ENCODE data around the gene GLB1L3. TPM values are rescaled to one million over a fixed set of nuclear protein-coding genes. Genes with fewer than 3 reads are reported as not detected.
A peak's percentile ranks its signal among the peaks of the same experiment; 100 is the strongest.

The GLB1L3 gene
- total RNA-seq, 2 donors from 2014 or later = 2.0 to 2.2 TPM

GRCh38 chr11:134242376-134242775 is 33.8 kb upstream of the GLB1L3 start:
- DNase-seq (no peak), ATAC-seq (no peak)
- Mint-ChIP-seq H3K4me1 (peaks cover under 1% of the 10 kb centered on the region), H3K27me3 (no peaks in the 10 kb centered on the region), H3K4me3 (no peak overlapping the region), H3K36me3 (ENCODE audit: low read depth) (peaks cover 8% of the 10 kb centered on the region), H3K27ac (peak overlapping the region; percentile 19)
- H3K9me3 ChIP-seq (ENCODE audit: control insufficient read depth, low read length, poor library complexity, severe bottlenecking) = no peaks in the 10 kb centered on the region

- no peaks in the 10 kb centered on the region for H3K4me1 Mint-ChIP-seq
- no peak for ATAC-seq
- no peaks in the 10 kb centered on the region for H3K27me3 Mint-ChIP-seq
- H3K36me3 Mint-ChIP-seq (ENCODE audit: low read depth) = peaks cover 5% of the 10 kb centered on the region
- no peak overlapping the region for H3K4me3 Mint-ChIP-seq
- H3K27ac Mint-ChIP-seq = no peak overlapping the region
- no peaks in the 10 kb centered on the region for H3K9me3 ChIP-seq (ENCODE audit: control insufficient read depth, low read length, poor library complexity, severe bottlenecking)
- DNase-seq = no peak
Measured at GRCh38 chr11:134243913-134244312, 32.3 kb upstream of the GLB1L3 start.

- Mint-ChIP-seq H3K36me3 (ENCODE audit: low read depth) (peaks cover 4% of the 10 kb centered on the region), H3K4me3 (no peak overlapping the region), H3K4me1 (no peaks in the 10 kb centered on the region), H3K27ac (peak overlapping the region; percentile 19), H3K27me3 (no peaks in the 10 kb centered on the region)
- no peaks in the 10 kb centered on the region for H3K9me3 ChIP-seq (ENCODE audit: control insufficient read depth, low read length, poor library complexity, severe bottlenecking)
- DNase-seq (no peak), ATAC-seq (peak; percentile 62)
Measured at GRCh38 chr11:134244593-134244992, 31.6 kb upstream of the GLB1L3 start.

- Mint-ChIP-seq H3K4me3 (no peak overlapping the region), H3K27me3 (no peaks in the 10 kb centered on the region), H3K36me3 (ENCODE audit: low read depth) (peaks cover 4% of the 10 kb centered on the region), H3K27ac (no peak overlapping the region), H3K4me1 (no peaks in the 10 kb centered on the region)
- no peak for ATAC-seq
- no peaks in the 10 kb centered on the region for H3K9me3 ChIP-seq (ENCODE audit: control insufficient read depth, low read length, poor library complexity, severe bottlenecking)
- DNase-seq = no peak
Measured at GRCh38 chr11:134245434-134245833, 30.7 kb upstream of the GLB1L3 start.

- no peaks in the 10 kb centered on the region for H3K27me3 Mint-ChIP-seq
- peaks cover 4% of the 10 kb centered on the region for H3K36me3 Mint-ChIP-seq (ENCODE audit: low read depth)
- no peak for DNase-seq
- H3K27ac Mint-ChIP-seq = no peak overlapping the region
- no peaks in the 10 kb centered on the region for H3K4me1 Mint-ChIP-seq
- no peaks in the 10 kb centered on the region for H3K9me3 ChIP-seq (ENCODE audit: control insufficient read depth, low read length, poor library complexity, severe bottlenecking)
- ATAC-seq = no peak
- H3K4me3 Mint-ChIP-seq = no peak overlapping the region
Measured at GRCh38 chr11:134246100-134246499, 30.1 kb upstream of the GLB1L3 start.

GRCh38 chr11:134246678-134247077 is 29.5 kb upstream of the GLB1L3 start:
- Mint-ChIP-seq H3K4me3 (no peak overlapping the region), H3K36me3 (ENCODE audit: low read depth) (peaks cover 4% of the 10 kb centered on the region), H3K27ac (no peak overlapping the region), H3K4me1 (no peaks in the 10 kb centered on the region), H3K27me3 (no peaks in the 10 kb centered on the region)
- DNase-seq (no peak), ATAC-seq (no peak)
- H3K9me3 ChIP-seq (ENCODE audit: control insufficient read depth, low read length, poor library complexity, severe bottlenecking) = no peaks in the 10 kb centered on the region

GRCh38 chr11:134248910-134249480 is 27.2 kb upstream of the GLB1L3 start:
- Mint-ChIP-seq H3K27ac (peak overlapping the region; percentile 27), H3K36me3 (ENCODE audit: low read depth) (peaks cover 5% of the 10 kb centered on the region), H3K4me1 (peaks cover 13% of the 10 kb centered on the region), H3K4me3 (no peak overlapping the region), H3K27me3 (no peaks in the 10 kb centered on the region)
- ATAC-seq (no peak), DNase-seq (no peak)
- no peaks in the 10 kb centered on the region for H3K9me3 ChIP-seq (ENCODE audit: control insufficient read depth, low read length, poor library complexity, severe bottlenecking)

GRCh38 chr11:134250246-134250645 is 25.9 kb upstream of the GLB1L3 start:
- ATAC-seq = no peak
- H3K27ac Mint-ChIP-seq = no peak overlapping the region

GRCh38 chr11:134250675-134251074 is 25.5 kb upstream of the GLB1L3 start:
- H3K27me3 Mint-ChIP-seq = no peaks in the 10 kb centered on the region
- ATAC-seq (no peak), DNase-seq (no peak)
- no peak overlapping the region for H3K27ac Mint-ChIP-seq
- H3K4me3 Mint-ChIP-seq = no peak overlapping the region
- H3K9me3 ChIP-seq (ENCODE audit: control insufficient read depth, low read length, poor library complexity, severe bottlenecking) = no peaks in the 10 kb centered on the region
- H3K36me3 Mint-ChIP-seq (ENCODE audit: low read depth) = peaks cover 3% of the 10 kb centered on the region
- peaks cover 23% of the 10 kb centered on the region for H3K4me1 Mint-ChIP-seq

More at GRCh38 chr11:134250246-134250645, 25.9 kb upstream of the GLB1L3 start:
- Mint-ChIP-seq H3K4me1 (peaks cover 21% of the 10 kb centered on the region), H3K27me3 (no peaks in the 10 kb centered on the region), H3K36me3 (ENCODE audit: low read depth) (peaks cover 3% of the 10 kb centered on the region), H3K4me3 (no peak overlapping the region)
- no peak for DNase-seq
- no peaks in the 10 kb centered on the region for H3K9me3 ChIP-seq (ENCODE audit: control insufficient read depth, low read length, poor library complexity, severe bottlenecking)

- peaks cover 25% of the 10 kb centered on the region for H3K4me1 Mint-ChIP-seq
- H3K36me3 Mint-ChIP-seq (ENCODE audit: low read depth) = peaks cover 2% of the 10 kb centered on the region
- no peaks in the 10 kb centered on the region for H3K9me3 ChIP-seq (ENCODE audit: control insufficient read depth, low read length, poor library complexity, severe bottlenecking)
- H3K27me3 Mint-ChIP-seq = no peaks in the 10 kb centered on the region
- no peak for DNase-seq
- ATAC-seq = peak; percentile 23
- peak overlapping the region; percentile 96 for H3K27ac Mint-ChIP-seq
- H3K4me3 Mint-ChIP-seq = peak overlapping the region; percentile 98
Measured at GRCh38 chr11:134252346-134253187, 23.6 kb upstream of the GLB1L3 start.

- ATAC-seq (peak; percentile 100), DNase-seq (peak; percentile 91 to 93 (median 92))
- H3K9me3 ChIP-seq (ENCODE audit: control insufficient read depth, low read length, poor library complexity, severe bottlenecking) = no peaks in the 10 kb centered on the region
- Mint-ChIP-seq H3K4me1 (peaks cover 26% of the 10 kb centered on the region), H3K36me3 (ENCODE audit: low read depth) (peaks cover 5% of the 10 kb centered on the region), H3K4me3 (peak within 1 kb of the TSS; percentile 98), H3K27ac (peak within 1 kb of the TSS; percentile 96), H3K27me3 (no peaks in the 10 kb centered on the region)
Measured at GRCh38 chr11:134253188-134253993, 22.8 kb upstream of the GLB1L3 start, which contains the start of the genes ACAD8 and THYN1. ACAD8 (plus strand) TSS chr11:134253568; CDS start chr11:134253601, 33 bp downstream. THYN1 (minus strand) TSS chr11:134253352; CDS start chr11:134252882, 470 bp downstream.

- H3K36me3 Mint-ChIP-seq (ENCODE audit: low read depth) = peaks cover 5% of the 10 kb centered on the region
- H3K4me3 Mint-ChIP-seq = peak overlapping the region; percentile 98
- ATAC-seq (no peak), DNase-seq (no peak)
- H3K4me1 Mint-ChIP-seq = peaks cover 31% of the 10 kb centered on the region
- H3K27ac Mint-ChIP-seq = no peak overlapping the region
- H3K9me3 ChIP-seq (ENCODE audit: control insufficient read depth, low read length, poor library complexity, severe bottlenecking) = no peaks in the 10 kb centered on the region
- no peaks in the 10 kb centered on the region for H3K27me3 Mint-ChIP-seq
Measured at GRCh38 chr11:134254433-134255183, 21.6 kb upstream of the GLB1L3 start.
